Measurements from ENCODE around the gene ASB10.

- TF ChIP-seq POLR2A (IDR thresholded peaks at IDR 0.05) (no peak), CTCF (IDR thresholded peaks at IDR 0.05) (no peak), POLR2AphosphoS5 (IDR thresholded peaks at IDR 0.05) (no peak)
Observed at GRCh38 chr7:151192002-151192539, 5.0 kb upstream of the ASB10 start.

Data from prostate gland (tissue), 2 donors.